ENCODE data around the gene CRKL.
"Not testable (repeated sequence)": the region's sequence is repeated elsewhere in the genome, so short reads cannot be mapped to it uniquely, and the experiment has no call there.

Gene CRKL

DNA sequence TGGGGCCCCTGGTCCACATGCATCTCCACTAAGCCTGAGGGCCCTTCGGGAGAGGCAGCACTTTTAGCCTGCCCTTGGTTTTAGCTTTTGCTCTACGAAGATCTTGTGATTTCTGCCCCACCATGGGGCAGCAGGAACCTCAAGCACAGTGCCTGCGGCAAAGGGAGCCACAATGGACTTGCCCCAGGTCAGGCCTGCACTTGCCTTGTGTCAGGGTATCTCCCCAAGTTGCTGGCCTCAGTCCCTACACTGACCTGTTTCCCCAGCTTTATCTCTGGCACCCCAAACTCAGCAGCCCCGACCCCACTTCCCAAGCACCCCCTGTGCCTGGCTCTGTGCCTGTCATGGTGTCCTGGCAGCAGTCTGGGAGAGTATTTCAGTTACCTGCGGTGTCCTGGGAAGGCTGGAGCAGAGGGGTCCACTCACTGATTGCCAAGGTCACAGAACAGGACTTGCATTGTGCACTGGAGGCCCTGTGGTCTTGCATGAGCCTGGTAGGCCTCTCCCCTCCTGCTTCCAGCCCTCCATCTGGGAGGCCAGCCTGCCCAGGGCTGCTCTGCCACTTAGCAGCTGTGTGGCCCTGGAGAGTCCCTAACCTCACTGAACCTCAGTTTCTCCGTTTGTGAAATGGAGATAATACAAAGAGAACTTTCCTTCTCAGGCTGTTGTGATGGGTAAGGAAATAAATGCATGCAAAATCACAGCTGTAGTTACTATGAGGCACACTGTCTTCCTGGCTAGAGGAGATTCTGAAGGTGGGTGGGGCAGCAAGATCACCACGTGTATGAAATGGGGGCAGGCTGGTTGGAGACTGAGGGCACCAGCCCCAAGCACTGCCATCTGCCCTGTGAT is 46.2 kb downstream of the CRKL start:
- intact Hi-C loops (cut with DNase I), result no loop called here
- DNase-seq, result peak in 4 of 10 donors; percentile 2 to 81 (median 48)

DNA sequence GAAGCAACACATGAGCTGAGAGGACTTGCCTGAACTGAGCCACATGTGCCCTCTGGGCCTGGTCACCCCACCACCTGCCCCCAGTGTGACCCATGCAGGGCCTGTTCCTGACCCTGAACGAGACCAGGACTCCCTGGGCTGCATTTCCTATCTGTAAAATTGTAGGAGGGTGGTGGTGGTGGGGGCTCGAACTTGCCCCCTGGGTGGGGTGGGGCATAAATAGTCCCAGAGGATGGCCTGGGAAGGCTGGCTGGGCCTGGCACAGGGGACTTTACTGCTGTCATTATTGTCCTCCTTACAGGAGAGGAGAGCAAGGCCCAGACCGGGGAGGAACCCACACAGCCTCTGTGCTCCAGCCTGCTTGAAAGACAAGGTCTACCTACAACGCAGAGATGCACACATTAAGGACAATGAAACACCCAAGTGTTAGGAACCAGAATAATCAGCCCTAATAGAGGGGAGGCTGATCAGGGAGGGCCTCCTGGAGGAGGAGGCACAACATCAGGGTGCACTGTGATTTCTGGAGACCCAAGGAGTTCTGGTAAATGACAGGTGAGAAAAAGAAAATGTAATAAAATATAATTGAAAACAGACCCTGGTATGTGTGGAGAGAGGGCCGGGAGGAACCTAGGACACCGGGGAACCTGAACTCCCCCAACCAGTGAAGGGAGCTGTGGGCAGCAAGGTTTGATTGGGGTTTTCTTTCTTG is 47.0 kb downstream of the CRKL start:
- intact Hi-C loops (cut with DNase I), result no loop called here
- peak in 2 of 10 donors; percentile 26 to 39 for DNase-seq

DNA sequence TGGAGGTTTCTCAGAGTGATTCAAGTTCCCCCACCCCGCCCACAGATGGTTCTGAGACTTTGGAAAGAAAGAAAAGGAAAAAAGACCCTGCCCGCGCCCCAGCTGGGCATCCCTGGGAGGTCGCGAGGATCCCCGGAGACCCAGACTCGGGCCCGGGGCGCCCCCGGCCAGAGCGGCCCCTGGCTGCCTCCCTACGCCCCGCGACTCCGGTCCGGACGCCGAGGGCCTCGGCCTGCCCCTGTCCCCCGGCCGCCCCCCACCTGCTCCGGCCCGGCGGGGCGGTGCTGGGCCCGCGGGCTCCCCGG is 47.5 kb downstream of the CRKL start:
- intact Hi-C loops (cut with DNase I), result no loop called here
- DNase-seq, result peak in 1 of 10 donors; percentile 61

DNA sequence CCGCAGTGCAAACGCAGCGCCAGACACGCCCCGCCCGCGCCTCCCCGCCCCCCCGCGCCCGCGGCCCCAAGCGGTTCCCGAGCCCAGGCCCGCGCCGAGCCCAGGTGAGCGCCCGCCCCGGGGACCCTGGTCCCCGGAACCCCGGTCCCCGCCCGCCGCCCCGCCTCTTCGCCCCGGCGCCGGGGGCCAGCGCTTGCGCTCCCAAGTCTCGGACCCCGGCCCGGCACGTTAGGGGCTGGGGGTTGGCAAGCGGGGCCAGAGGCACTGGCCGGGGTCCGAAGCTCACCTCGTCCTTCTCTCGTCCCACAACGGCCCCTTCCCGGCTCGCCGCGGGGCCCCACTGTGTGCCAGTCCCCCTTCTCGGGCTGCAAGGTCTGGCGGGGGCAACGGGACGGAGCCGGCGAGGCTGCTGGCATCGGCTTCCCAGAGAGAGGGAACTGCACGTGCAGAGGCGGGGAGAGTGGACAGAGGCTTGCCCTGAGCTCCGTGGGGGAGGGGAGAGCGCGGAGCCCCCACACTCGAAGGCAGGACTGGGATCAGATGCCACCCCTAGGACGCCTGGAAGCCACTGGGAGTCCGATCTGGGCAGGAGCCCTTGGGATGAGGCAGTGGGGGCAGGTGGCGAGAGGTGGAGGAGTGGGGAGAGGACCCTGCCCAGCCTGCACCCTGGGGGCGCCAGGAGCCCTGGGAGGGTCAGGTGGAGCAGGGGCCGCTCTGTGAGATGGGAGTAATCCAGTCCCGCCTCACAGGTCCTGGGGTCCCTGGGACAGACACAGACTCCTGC is 48.1 kb downstream of the CRKL start:
- intact Hi-C loops (cut with DNase I), result no loop called here
- DNase-seq, result peak in 3 of 10 donors; percentile 75 to 80 (median 75)

DNA sequence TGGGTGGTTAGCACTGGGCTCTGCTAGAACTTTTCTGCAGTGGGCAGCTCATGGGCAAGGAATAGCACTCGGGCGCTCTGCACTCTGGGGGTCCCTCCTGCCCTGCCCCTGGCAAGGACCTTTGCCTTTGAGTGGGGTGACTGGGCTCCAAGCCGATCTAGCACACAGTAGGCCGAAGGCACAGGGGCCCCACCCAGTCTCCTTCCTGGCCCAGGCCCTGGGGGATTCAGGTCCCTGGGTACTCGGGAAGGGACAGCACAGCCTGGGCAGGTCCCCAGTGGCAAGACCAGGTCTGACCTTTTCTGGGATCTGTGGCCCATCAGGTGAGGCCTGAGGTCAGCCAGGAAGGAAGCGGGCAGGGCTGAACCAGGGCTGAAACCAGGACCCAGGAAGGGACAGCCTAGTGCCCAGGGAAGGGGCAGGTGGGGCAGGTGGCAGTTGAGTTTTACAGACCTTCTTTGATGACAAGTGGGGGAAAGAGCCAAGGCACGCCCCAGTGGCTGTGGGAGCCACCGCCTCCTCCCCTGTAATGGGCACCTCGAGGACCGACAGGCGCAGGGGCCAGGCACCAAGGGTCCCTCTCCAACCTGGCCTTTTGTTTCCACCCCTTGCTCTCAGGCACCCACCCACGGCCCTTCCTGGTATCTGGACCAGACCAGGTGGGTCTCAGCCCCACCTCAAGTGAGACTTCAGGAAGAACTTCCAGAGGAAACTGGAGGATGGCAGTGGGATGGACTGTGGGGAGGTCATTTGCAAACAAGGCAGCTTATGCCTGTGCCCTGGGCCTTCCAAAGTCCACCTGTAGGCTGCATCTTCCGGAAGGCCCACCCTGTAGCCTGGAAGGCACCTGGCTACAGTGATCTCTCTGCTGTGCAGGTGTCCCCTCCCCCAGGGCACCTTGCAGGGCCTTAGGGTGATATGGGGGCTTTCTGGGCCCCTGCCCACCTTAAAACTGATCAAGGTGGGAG is 49.0 kb downstream of the CRKL start:
- intact Hi-C loops (cut with DNase I), result no loop called here
- peak in 2 of 10 donors; percentile 75 to 82 for DNase-seq

- intact Hi-C loops (cut with DNase I), result no loop called here
- DNase-seq, result peak in 6 of 10 donors; percentile 34 to 86 (median 74)
Measured at GRCh38 chr22:20966883-20967696, 49.9 kb downstream of the CRKL start, which contains the start of gene AIFM3. Gene AIFM3 (plus strand): TSS chr22:20967255. CDS start chr22:20967945, 690 bp downstream.

GRCh38 chr22:20967697-20968211 is 50.5 kb downstream of the CRKL start:
- intact Hi-C loops (cut with DNase I), result no loop called here
- peak in 2 of 10 donors; percentile 75 to 76 for DNase-seq

GRCh38 chr22:20968281-20968977 is 51.2 kb downstream of the CRKL start:
- DNase-seq, result peak in 1 of 10 donors; percentile 78
- intact Hi-C loops (cut with DNase I), result no loop called here

DNA sequence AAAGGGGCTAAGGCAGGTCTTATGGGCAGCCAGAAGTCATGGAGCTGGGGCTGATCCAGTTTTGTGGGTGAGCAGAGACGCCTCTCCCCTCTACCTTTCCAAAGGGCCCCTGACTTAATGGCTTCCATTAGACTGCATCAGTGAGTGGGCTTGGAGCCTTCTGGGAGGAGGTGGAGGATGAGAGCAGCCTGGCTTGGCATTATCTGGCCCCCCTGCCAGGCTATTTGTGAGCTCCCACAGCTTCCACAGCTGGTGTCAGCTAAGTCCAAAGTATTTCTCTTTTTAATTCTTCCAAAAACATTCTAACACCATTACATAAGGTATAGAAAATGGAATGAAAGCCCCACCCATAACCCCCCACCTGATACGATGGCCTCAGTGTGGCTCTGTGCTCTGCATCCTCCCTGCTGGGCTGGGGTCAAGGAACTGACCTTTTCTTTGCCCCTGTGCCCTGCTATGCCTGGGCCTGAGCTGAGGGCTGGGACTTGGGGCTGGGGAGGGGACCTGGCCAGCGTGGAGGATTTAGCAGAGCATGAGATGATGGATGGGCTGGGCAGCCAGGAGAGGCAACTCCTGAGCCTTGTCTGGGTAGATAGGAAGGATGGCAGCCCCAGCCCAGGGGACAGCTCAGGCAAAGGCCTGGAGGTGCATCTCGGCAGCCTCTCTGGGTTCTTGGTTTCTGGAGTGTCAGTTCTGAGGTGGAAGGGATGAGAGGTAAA is 53.9 kb downstream of the CRKL start:
- DNase-seq, result no peak
- intact Hi-C loops (cut with DNase I), result no loop called here

DNA sequence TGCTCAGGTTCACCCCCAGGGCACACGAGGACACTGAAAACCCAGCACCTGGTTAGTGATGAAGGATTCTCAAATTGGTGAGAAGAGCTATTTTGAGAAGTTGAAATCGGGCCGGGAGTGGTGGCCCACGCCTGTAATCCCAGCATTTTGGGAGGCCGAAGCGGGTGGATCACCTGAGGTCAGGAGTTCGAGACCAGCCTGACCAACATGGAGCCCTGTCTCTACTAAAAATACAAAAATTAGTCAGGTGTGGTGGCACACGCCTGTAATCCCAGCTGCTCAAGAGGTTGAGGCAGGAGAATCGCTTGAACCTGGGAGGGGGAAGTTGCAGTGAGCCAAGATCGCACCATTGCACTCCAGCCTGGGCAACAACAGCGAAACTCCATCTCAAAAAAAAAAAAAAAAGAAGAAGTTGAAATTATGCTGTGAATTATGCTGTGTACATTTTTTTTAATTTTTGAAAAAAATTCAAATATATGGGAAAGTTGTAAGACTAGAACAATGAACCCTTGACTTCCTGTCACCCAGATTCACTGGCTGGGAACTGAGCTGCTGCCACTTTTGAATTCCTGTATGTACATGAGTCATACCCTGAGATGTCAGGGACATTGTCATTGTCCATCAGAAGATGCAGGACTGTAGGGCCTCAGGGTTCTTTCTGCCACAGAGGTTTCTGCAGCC is 54.9 kb downstream of the CRKL start:
- intact Hi-C loops (cut with DNase I); DNase-seq: not testable (repeated sequence)

DNA sequence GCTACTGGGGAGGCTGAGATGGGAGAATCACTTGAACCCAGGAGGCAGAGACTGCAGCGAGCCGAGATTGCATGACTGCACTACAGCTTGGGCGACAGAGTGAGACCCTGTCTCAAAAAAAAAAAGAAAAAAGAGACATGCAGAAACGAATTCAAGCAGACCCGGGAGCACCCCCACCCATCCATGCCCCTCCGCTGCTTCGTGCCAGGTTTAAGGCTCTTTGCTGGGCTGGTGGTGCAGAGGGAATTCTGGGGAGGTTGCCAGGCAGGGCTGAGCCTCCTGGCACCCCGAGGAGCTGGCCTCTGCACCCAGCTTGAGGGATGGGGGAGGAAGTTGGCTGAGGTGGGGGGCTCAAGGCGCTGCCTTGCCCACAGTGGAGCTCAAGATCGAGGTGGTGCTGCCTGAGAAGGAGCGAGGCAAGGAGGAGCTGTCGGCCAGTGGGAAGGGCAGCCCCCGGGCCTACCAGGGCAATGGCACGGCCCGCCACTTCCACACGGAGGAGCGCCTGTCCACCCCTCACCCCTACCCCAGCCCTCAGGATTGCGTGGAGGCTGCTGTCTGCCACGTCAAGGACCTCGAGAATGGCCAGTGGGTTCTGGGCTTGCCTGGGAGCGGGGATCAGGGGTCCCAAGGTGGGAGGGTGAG is 55.8 kb downstream of the CRKL start:
- no peak for DNase-seq
- intact Hi-C loops (cut with DNase I), result no loop called here

DNA sequence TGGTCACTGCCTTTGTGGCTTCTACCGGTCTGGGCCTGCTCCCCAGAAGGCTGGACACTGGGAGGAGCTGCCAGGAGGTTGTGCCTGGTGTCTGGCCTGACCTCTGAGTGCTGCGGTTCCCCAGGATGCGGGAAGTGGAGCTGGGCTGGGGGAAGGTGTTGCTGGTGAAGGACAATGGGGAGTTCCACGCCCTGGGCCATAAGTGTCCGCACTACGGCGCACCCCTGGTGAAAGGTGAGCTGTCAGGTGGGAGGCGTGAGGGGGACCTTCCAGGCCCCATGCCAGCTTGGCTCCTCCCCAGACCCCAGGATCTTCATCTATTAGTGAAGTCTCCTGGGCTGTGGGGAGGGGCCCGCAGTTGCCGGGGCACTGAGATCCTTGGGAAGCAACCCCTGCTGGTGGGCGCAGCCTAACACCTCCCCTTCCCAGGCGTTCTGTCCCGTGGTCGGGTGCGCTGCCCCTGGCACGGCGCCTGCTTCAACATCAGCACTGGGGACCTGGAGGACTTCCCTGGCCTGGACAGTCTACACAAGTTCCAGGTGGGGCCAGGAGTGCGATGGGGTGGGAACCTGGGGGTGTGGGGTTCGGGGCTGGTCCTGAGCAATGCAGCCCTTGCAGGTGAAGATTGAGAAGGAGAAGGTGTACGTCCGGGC is 56.6 kb downstream of the CRKL start:
- no peak for DNase-seq
- intact Hi-C loops (cut with DNase I), result no loop called here

DNA sequence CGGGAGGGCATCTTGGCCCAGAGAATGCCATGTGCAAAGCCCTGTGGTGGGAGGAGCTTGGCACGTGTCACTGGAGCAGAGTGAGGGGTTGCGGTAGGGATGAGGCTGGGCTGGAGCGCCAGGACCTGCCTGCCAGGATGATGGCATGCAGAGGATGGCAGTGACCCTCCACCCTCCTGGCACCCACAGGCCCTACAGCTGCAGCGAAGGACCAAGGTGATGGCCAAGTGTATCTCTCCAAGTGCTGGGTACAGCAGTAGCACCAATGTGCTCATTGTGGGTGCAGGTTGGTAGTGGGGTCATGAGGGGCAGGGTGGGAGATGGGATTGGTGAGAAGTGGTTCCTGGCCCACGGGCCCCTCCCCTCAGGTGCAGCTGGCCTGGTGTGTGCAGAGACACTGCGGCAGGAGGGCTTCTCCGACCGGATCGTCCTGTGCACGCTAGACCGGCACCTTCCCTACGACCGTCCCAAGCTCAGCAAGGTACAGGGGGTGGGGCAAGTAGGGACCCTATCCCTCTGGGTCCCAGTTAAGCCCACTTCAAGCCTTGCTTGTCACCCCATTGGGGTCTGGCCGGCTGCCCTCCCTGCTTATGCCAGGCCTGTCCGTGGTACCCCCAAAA is 57.2 kb downstream of the CRKL start:
- DNase-seq, result no peak
- intact Hi-C loops (cut with DNase I), result no loop called here

GRCh38 chr22:20975541-20976290 is 58.5 kb downstream of the CRKL start:
- intact Hi-C loops (cut with DNase I), result no loop called here
- no peak for DNase-seq
